HCT116 (cell line): ENCODE data around the gene UBE2D2.

Source experiments
- EGR1 ChIP-seq: IDR thresholded peaks from 2 replicates; pipeline ENCODE4 v1.6.1; 2012; ENCODE audit warnings: low read depth
- POLR2A ChIP-seq: IDR thresholded peaks from 2 replicates; pipeline ENCODE4 v1.7.0; 2011; ENCODE audit warnings: borderline replicate concordance; ENCODE audit not compliant: insufficient read depth, insufficient read length; ENCODE audit errors: extremely low read depth
- POLR2AphosphoS5 ChIP-seq: IDR thresholded peaks from 2 replicates; pipeline ENCODE4 v1.6.1; 2011; ENCODE audit warnings: mild to moderate bottlenecking, low read depth, low read length, moderate library complexity
- YY1 ChIP-seq: IDR thresholded peaks from 2 replicates; pipeline ENCODE4 v1.6.1; 2011; ENCODE audit warnings: low read length, low read depth, moderate library complexity, mild to moderate bottlenecking; ENCODE audit not compliant: insufficient replicate concordance; ENCODE audit errors: extremely low read depth
- TF ChIP-seq, protein P1 (sequence below), 3 experiments: fragments of 200-600 bp in 1 of 3; sonication (generic) in 1 of 3; IDR thresholded peaks in 2 of 3; conservative IDR thresholded peaks in 1 of 3; 2 replicates each; pipeline ENCODE4 v1.5.1; 2012 to 2017; ENCODE audit warnings: low read depth in 2 of 3, low read length in 2 of 3, antibody characterized with exemption in 1 of 3, borderline replicate concordance in 1 of 3, control low read depth in 1 of 3, mild to moderate bottlenecking in 1 of 3, mixed read lengths in 1 of 3, mixed run types in 1 of 3, moderate library complexity in 1 of 3; ENCODE audit not compliant: insufficient read depth in 1 of 3

DNA sequence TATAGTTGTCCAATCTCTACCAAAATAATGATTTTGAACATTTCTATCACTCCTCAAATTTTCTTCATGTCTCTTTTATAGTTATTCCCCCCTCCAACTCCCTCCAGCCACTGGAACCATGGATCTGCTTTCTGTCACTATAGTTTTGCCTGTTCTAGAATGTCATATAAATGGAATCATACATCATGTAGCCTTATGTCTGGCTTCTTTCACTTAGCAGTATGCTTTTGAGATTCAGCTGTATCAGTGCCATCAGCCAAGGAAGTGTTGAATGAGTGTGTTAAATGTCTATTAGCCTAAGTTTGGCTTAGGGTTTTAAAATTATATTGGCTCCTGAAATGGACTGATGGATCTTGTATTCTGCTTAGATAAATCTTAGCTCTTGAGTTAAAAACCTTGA lies 36.0 kb downstream of the UBE2D2 start:
- TF ChIP-seq POLR2AphosphoS5 (no peak), YY1 (no peak), POLR2A (no peak), EGR1 (no peak)
- TF ChIP-seq, protein P1, sequence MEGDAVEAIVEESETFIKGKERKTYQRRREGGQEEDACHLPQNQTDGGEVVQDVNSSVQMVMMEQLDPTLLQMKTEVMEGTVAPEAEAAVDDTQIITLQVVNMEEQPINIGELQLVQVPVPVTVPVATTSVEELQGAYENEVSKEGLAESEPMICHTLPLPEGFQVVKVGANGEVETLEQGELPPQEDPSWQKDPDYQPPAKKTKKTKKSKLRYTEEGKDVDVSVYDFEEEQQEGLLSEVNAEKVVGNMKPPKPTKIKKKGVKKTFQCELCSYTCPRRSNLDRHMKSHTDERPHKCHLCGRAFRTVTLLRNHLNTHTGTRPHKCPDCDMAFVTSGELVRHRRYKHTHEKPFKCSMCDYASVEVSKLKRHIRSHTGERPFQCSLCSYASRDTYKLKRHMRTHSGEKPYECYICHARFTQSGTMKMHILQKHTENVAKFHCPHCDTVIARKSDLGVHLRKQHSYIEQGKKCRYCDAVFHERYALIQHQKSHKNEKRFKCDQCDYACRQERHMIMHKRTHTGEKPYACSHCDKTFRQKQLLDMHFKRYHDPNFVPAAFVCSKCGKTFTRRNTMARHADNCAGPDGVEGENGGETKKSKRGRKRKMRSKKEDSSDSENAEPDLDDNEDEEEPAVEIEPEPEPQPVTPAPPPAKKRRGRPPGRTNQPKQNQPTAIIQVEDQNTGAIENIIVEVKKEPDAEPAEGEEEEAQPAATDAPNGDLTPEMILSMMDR (IDR thresholded peaks at IDR 0.05 in 2 of 3, conservative IDR thresholded peaks at IDR 0.05 in 1 of 3; ENCODE audit: borderline replicate concordance in 1 of 3, insufficient read depth in 1 of 3, low read depth in 2 of 3, low read length in 2 of 3): no peak
